Measurements from ENCODE around the gene ADI1.

Gene ADI1

GRCh38 chr2:3536682-3537632, 17.6 kb upstream of the ADI1 start:
- DNase-seq = no peak
- Mint-ChIP-seq H3K4me3 (peak overlapping the region; percentile 73 to 75), H3K27ac (peak overlapping the region; percentile 86)

GRCh38 chr2:3535794-3536681, 16.7 kb upstream of the ADI1 start:
- Mint-ChIP-seq H3K27ac (peak overlapping the region; percentile 86), H3K4me1 (peaks cover 3 to 14% of the 10 kb centered on the region in 2 donors), H3K27me3 (no peaks in the 10 kb centered on the region), H3K4me3 (peak overlapping the region; percentile 73 to 75), H3K36me3 (peaks cover 41 to 43% of the 10 kb centered on the region in 2 donors), H3K9me3 (no peaks in the 10 kb centered on the region)
- ATAC-seq (replicated peaks) (peak; percentile 62 to 64), DNase-seq (no peak)

More at GRCh38 chr2:3536682-3537632, 17.6 kb upstream of the ADI1 start:
- Mint-ChIP-seq H3K27me3 (no peaks in the 10 kb centered on the region), H3K4me1 (peaks cover 3 to 14% of the 10 kb centered on the region in 2 donors), H3K9me3 (no peaks in the 10 kb centered on the region), H3K36me3 (peaks cover 45 to 48% of the 10 kb centered on the region in 2 donors)
- peak; percentile 56 to 60 for ATAC-seq (replicated peaks)

DNA sequence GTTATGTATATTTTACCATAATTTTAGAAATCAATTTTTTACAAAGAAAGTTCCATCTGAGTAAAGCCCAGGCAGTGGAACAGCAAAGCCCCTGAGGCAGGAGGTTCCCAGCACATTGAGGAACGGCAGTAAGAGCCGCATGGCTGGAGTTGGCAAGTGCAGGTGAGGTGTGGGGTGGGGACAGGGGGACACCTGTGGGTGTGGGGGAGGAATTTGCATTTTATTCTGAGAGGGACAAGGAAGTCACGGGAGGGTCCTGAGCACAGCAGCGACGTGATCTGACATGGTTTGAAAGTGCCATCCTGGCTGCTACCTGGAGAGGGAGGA, 16.1 kb upstream of the ADI1 start:
- peak overlapping the region; percentile 32 for H3K27ac Mint-ChIP-seq
- peak overlapping the region; percentile 64 to 72 for H3K4me3 Mint-ChIP-seq
- peaks cover 3 to 14% of the 10 kb centered on the region in 2 donors for H3K4me1 Mint-ChIP-seq
- H3K27me3 Mint-ChIP-seq = no peaks in the 10 kb centered on the region
- ATAC-seq (replicated peaks) = peak; percentile 13 to 23
- H3K36me3 Mint-ChIP-seq = peaks cover 40 to 43% of the 10 kb centered on the region in 2 donors
- no peaks in the 10 kb centered on the region for H3K9me3 Mint-ChIP-seq
- DNase-seq = no peak

GRCh38 chr2:3534251-3534814, 15.0 kb upstream of the ADI1 start:
- no peak overlapping the region for H3K4me3 Mint-ChIP-seq
- ATAC-seq (replicated peaks) = no peak
- peaks cover 31 to 37% of the 10 kb centered on the region in 2 donors for H3K36me3 Mint-ChIP-seq
- H3K9me3 Mint-ChIP-seq = no peaks in the 10 kb centered on the region
- H3K27me3 Mint-ChIP-seq = no peaks in the 10 kb centered on the region
- H3K27ac Mint-ChIP-seq = no peak overlapping the region
- peaks cover 5 to 14% of the 10 kb centered on the region in 2 donors for H3K4me1 Mint-ChIP-seq
- no peak for DNase-seq

GRCh38 chr2:3533836-3534235, 14.5 kb upstream of the ADI1 start:
- Mint-ChIP-seq H3K27me3 (no peaks in the 10 kb centered on the region), H3K4me3 (no peak overlapping the region), H3K27ac (no peak overlapping the region), H3K4me1 (peaks cover 5 to 14% of the 10 kb centered on the region in 2 donors), H3K36me3 (peaks cover 27 to 37% of the 10 kb centered on the region in 2 donors), H3K9me3 (no peaks in the 10 kb centered on the region)
- ATAC-seq (replicated peaks) = no peak
- no peak for DNase-seq

- no peak for DNase-seq
- ATAC-seq (replicated peaks) = no peak
- H3K4me1 Mint-ChIP-seq = peaks cover 5 to 14% of the 10 kb centered on the region in 2 donors
These were observed 13.6 kb upstream of the ADI1 start for GRCh38 chr2:3532941-3533340.

GRCh38 chr2:3529316-3530025, 10.1 kb upstream of the ADI1 start:
- Mint-ChIP-seq H3K36me3 (peaks cover 17 to 23% of the 10 kb centered on the region in 2 donors), H3K27ac (no peak overlapping the region), H3K9me3 (no peaks in the 10 kb centered on the region), H3K27me3 (no peaks in the 10 kb centered on the region), H3K4me1 (peaks cover 0 to 2% of the 10 kb centered on the region in 2 donors), H3K4me3 (no peak overlapping the region)
- DNase-seq (no peak), ATAC-seq (replicated peaks) (no peak)

More at GRCh38 chr2:3532941-3533340, 13.6 kb upstream of the ADI1 start:
- Mint-ChIP-seq H3K4me3 (no peak overlapping the region), H3K36me3 (peaks cover 24 to 37% of the 10 kb centered on the region in 2 donors), H3K9me3 (no peaks in the 10 kb centered on the region), H3K27me3 (no peaks in the 10 kb centered on the region), H3K27ac (no peak overlapping the region)

DNA sequence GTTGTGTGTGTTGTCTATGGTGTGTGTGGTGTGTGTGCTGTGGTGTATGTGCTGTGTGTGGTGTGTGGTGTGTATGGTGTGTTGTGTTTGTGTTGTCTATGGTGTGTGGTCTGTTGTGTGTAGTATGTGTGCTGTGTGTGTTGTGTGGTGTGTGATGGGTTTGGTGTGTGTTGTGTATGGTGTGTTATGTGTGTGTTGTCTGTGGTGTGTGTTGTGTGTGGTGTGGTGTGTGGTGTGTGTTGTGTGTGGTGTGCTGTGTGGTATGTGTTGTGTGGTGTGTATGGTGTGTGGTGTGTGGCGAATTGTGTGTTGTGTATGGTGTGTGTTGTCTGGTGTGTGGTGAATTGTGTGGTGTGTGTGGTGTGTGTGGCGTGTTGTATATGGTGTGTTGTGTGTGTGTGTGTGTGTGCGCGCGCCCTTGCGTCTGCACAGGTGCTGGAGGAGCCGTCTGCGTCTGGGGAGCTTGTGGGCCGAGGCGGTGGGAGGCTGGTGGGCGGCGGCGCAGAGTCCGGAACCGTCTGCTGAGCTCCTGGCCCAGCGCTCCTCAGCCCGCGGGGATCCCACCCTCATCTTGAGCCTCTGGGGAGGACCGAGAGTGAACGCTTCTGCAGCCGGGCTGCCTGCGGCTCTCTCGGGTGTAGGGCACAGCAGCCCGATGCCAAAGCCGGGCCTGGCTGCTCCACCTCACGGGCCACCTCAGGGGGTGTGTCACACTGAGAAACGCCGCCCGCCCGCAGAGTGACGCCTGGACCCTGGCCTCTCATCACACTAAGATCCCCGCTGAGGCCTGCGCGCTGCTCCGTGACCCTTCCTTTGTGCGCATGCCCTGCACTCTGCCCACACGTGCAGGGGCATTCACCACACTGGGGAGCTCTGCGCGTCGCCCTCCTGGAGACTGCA, 8.8 kb upstream of the ADI1 start:
- no peak overlapping the region for H3K27ac Mint-ChIP-seq
- peaks cover 3 to 10% of the 10 kb centered on the region in 2 donors for H3K36me3 Mint-ChIP-seq
- ATAC-seq (replicated peaks) = no peak
- DNase-seq = no peak
- no peaks in the 10 kb centered on the region for H3K27me3 Mint-ChIP-seq
- H3K4me3 Mint-ChIP-seq = no peak overlapping the region
- H3K4me1 Mint-ChIP-seq = peaks cover 0 to 3% of the 10 kb centered on the region in 2 donors
- no peaks in the 10 kb centered on the region for H3K9me3 Mint-ChIP-seq

DNA sequence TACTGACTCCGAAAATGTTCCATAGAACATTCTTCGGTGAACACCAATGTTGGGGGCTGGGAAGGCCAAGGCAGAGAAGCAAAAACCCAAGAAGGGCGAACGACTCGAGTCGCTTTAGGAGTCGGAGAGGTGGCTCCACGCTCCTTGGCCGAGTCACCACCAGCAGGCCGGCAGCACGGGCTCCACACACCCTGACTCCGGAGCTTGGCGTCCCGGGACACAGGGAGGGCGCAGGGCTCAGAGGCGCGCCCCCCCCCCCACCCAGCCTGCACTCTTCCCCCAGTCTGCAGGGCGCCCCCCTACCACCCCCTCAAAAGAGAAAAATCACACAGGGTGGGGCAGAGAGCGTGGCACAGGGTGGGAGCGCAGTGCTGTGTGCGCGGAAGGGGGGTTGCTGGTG, 7.5 kb upstream of the ADI1 start:
- ATAC-seq (replicated peaks) = no peak
- Mint-ChIP-seq H3K4me3 (no peak overlapping the region), H3K27ac (no peak overlapping the region), H3K9me3 (no peaks in the 10 kb centered on the region), H3K36me3 (peaks cover 1 to 3% of the 10 kb centered on the region in 2 donors), H3K4me1 (peaks cover 2 to 3% of the 10 kb centered on the region in 2 donors), H3K27me3 (no peaks in the 10 kb centered on the region)
- no peak for DNase-seq

DNA sequence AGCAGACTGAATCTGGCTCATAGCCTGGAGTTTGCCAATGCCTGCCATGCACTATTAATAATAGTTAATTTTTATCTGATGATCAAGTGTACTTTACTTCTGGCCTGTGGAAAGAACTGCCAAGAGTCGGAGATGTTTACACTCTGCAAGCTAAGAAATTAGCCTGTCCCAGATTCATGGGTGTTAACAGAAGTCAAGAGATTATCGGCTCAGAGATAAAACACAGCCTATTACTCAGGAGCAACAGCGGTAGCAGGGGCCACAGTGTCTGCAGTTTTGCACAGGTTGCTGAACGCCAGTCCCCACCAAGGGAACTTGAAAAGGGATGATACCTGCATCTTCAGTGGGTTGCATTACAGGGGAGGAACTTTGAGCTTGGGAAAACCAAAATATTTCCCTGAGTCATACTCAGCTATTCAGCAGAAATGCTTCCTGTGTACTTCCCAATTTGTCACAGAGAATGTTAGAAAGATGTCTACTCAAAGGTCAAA, 4.3 kb upstream of the ADI1 start:
- Mint-ChIP-seq H3K27me3 (no peaks in the 10 kb centered on the region), H3K27ac (no peak overlapping the region), H3K36me3 (peaks cover 5 to 10% of the 10 kb centered on the region in 2 donors), H3K9me3 (no peaks in the 10 kb centered on the region), H3K4me3 (no peak overlapping the region), H3K4me1 (peaks cover 17 to 24% of the 10 kb centered on the region in 2 donors)
- DNase-seq = no peak
- ATAC-seq (replicated peaks) = no peak

DNA sequence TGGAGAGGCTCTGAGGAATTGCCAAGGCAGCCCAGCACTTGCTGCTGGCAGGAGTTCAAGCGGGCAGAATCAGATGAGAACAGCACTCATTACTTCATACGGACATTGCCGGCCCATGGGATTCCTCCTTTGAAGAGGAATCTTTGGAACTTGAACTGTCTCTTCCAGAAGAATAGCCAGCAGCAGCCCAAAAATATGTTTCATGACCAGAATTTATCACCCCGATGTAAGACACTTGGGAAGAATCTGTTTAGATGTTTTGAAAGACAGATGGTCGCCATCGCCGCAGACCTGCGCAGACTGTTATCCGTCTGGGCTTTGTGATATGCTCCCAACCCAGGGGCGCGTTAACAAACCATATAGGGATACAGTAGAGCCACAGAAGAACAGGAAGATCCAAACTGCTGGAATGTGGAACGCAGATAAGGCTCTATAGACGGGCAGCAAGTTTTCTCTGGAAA, 3.7 kb upstream of the ADI1 start:
- Mint-ChIP-seq H3K9me3 (no peaks in the 10 kb centered on the region), H3K4me1 (peaks cover 17 to 24% of the 10 kb centered on the region in 2 donors), H3K4me3 (no peak overlapping the region), H3K27ac (no peak overlapping the region), H3K36me3 (peaks cover 5 to 10% of the 10 kb centered on the region in 2 donors), H3K27me3 (no peaks in the 10 kb centered on the region)
- DNase-seq (no peak), ATAC-seq (replicated peaks) (no peak)

DNA sequence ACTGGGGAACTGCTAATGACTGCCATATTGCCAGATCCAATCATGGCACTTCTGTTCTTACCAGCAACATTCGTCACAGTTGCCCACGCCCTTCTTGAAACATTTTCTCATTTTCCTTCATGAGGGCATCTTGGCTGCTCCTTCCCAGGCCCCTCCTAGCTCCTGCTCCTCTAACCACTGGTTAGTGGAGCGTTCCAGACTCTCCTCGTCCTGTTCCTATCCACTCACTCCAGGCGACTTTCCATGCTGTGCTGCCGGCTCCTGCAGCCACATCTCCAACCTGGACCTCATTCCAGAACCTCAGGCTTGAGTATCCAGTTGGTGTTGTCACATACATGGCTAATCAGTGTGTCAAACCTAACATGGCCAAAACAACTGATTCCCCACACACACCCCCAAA, 1.3 kb upstream of the ADI1 start:
- Mint-ChIP-seq H3K4me1 (peaks cover 17 to 31% of the 10 kb centered on the region in 2 donors), H3K4me3 (peak overlapping the region; percentile 85 to 87), H3K36me3 (peaks cover 9 to 15% of the 10 kb centered on the region in 2 donors), H3K9me3 (peaks cover 3% of the 10 kb centered on the region in 2 donors), H3K27ac (no peak overlapping the region), H3K27me3 (no peaks in the 10 kb centered on the region)
- no peak for ATAC-seq (replicated peaks)
- DNase-seq = no peak

Data from stimulated activated naive B cell treated with anti-CD40 and anti-IgM and Interleukin-4, amounts not matched to agents 10 μg/mL and 1 μg/mL and 100 μg/mL, for 72 hours (primary cell).